Heart right ventricle (tissue), 16 donors: Measurements from ENCODE around the gene SLC28A3. TPM values are rescaled to one million over a fixed set of nuclear protein-coding genes. Genes with fewer than 3 reads are reported as not detected.
A peak's percentile ranks its signal among the peaks of the same experiment; 100 is the strongest.
"Not testable (repeated sequence)": the region's sequence is repeated elsewhere in the genome, so short reads cannot be mapped to it uniquely, and the experiment has no call there.

ENCODE experiments used
- ATAC-seq, 8 donors: fragments of 200-7000 bp; cut with Tn5 transposase; one replicate each; pipeline ENCODE4 v1.9.1; 2020; ENCODE audit warnings: mild to moderate bottlenecking in 8 of 8, moderate library complexity in 8 of 8, moderate number of reproducible peaks in 1 of 8
- DNase-seq, 2 donors: peaks; one replicate each; pipeline ENCODE4 v3.0.0-alpha.2; 2020
- H3K27ac ChIP-seq, 10 donors: fragments of 200-600 bp; sonication (generic) in 2 of 10; one replicate each; pipeline versions ENCODE4 v1.5.0 to v1.8.0; 2020 to 2022; ENCODE audit warnings: mild to moderate bottlenecking in 3 of 10
- H3K27me3 ChIP-seq, 7 donors: fragments of 200-600 bp; one replicate each; pipeline ENCODE4 v1.8.0; 2021 to 2022; ENCODE audit warnings: mild to moderate bottlenecking in 2 of 7
- H3K36me3 ChIP-seq, 9 donors: fragments of 200-600 bp; sonication (generic) in 1 of 9; one replicate each; pipeline versions ENCODE4 v1.5.0 to v1.8.0; 2020 to 2022; ENCODE audit warnings: mild to moderate bottlenecking in 2 of 9
- H3K4me1 ChIP-seq, 9 donors: fragments of 200-600 bp; sonication (generic) in 1 of 9; one replicate each; pipeline versions ENCODE4 v1.5.0 to v1.8.0; 2020 to 2022; ENCODE audit warnings: mild to moderate bottlenecking in 4 of 9
- H3K4me3 ChIP-seq, 10 donors: fragments of 200-600 bp; sonication (generic) in 2 of 10; one replicate each; pipeline versions ENCODE4 v1.5.0 to v1.8.0; 2020 to 2022; ENCODE audit warnings: mild to moderate bottlenecking in 7 of 10, moderate library complexity in 2 of 10
- H3K9me3 ChIP-seq, 11 donors: fragments of 200-600 bp in 10 of 11; sonication (generic) in 2 of 11; one replicate each; pipeline versions ENCODE4 v1.5.0 to v1.8.0; 2013 to 2022; ENCODE audit warnings: mild to moderate bottlenecking in 2 of 11, control low read depth in 1 of 11, moderate library complexity in 1 of 11
- CTCF ChIP-seq, 9 donors: fragments of 200-600 bp; sonication (generic) in 2 of 9; IDR thresholded peaks; one replicate each; pipeline versions ENCODE4 v1.5.0 to v1.8.0; 2021 to 2022; ENCODE audit warnings: antibody characterized with exemption in 9 of 9, mild to moderate bottlenecking in 5 of 9, moderate library complexity in 1 of 9
- WGBS, 2 donors: extraction: QIAGEN DNeasy Blood & Tissue Kit; methylation state at CpG; one replicate each; pipeline ENCODE4 v1.1.7; 2013; ENCODE audit warnings: inconsistent platforms in 1 of 2; 5-methylcytosine and 5-hydroxymethylcytosine counted together
- intact Hi-C, 10 donors: fragments of 100-400 bp; cut with DNase I; formaldehyde crosslinking; loops; one replicate each; pipeline versions ENCODE4 v1.11.1 to v1.14.2; 2022
- long read RNA-seq, 3 donors: library from polyadenylated mRNA; unstranded; transcript quantifications; one replicate each; pipeline ENCODE4 v2.0.0, GENCODE V29; 2020 to 2021
- polyA plus RNA-seq, 2 donors: library from polyadenylated mRNA; stranded (reverse); fragments of 200-250 nt; gene quantifications; one replicate each; pipeline ENCODE4 v1.2.3, GENCODE V29; 2013
- total RNA-seq, 10 donors: library from RNA; stranded (reverse); fragmentation: NEBNext Ultra II Directional in 3 of 10; extraction: Animal tissue kit (Norgen Biotek cat#: 25700) in 3 of 10; gene quantifications; one replicate each; pipeline versions ENCODE4 v1.2.1 to v1.2.4, GENCODE V29; 2021 to 2023
- donor health status: Arrhythmogenic right ventricular cardiomyopathy.
- donor health status: ischemic (EF 13 %, LVEDD 7.1; RV severe dilation, severe dysfunction).
- donor health status: healthy with polysubstance abuse.
- donor health status: DM: no; HTN: yes; CAD: no.
- donor health status: DM: no; HTN: no; CAD: no.
- donor health status: ischemic (EF 25% LVEDD 6.9; RV normal size, moderate dysfunction).
- donor health status: ischemic (EF 25% LVEDD 5.7; RV mildly dilated, moderate dysfunction).
- donor health status: healthy.
- donor health status: DM: yes; HTN: yes; CAD: no.
- donor health status: Ischemic cardiomyopathy.
- donor health status: ischemic (EF 35%, LVEDD 5.7; RV mildly dilated, moderate dysfunction).
- donor health status: nonischemic (EF 11% LVEDD 7.7; RV severe dilation, severe dysfunction).
- donor health status: DM: yes; HTN: yes; CAD: no.
- donor health status: PGD.
- donor health status: ischemic (EF 29% LVEDD 5.4; RV normal size, mild dysfunction).
- donor health status: nonischemic (EF 23%, LVEDD 6.1; RV moderate dilation, normal function).

The SLC28A3 gene
- under 1 TPM in 9 of 10 donors, not detected in 1; 0.05 to 0.65 (median 0.21) TPM for total RNA-seq
- polyA plus RNA-seq: under 1 TPM; 0.01 to 0.15 TPM
- long read RNA-seq, donor 1: 0 reads
- long read RNA-seq, donor 2: 0 reads
- long read RNA-seq, donor 3: 0 reads

GRCh38 chr9:84340535-84340934 lies at the start of gene SLC28A3:
SLC28A3 (minus strand) TSS chr9:84340758; CDS start chr9:84340633, 125 bp downstream.
- no peak for TF ChIP-seq CTCF (IDR thresholded peaks at IDR 0.05)

DNA sequence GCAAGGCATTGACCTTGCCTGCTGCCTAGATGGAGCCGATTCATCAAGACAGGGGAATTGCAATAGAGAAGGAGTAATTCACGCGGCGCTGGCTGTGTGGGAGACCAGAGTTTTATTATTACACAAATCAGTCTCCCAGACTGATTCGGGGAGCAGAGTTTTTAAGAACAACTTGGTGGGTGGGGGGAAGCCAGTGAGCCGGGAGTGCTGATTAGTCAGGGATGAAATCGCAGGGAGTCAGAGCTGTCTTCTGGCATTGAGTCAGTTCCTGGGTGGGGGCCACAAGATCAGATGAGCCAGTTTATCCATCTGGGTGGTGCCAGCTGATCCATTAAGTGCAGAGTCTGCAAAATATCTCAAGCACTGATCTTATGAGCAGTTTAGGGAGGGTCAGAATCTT lies 49.7 kb upstream of the SLC28A3 start:
- WGBS, 2 donors: 67 to 73% methylated on average over 7 of the region's 7 CpGs
- intact Hi-C loops: loop anchor here in 8 of 10 donors (10.0 kb wide), 7 partner anchors 275 to 1225 kb away; partner anchors contain the start of gene NTRK2 (in 1 of the 8)
- DNase-seq, H3K4me1 ChIP-seq, H3K36me3 ChIP-seq, H3K27ac ChIP-seq, H3K9me3 ChIP-seq, ATAC-seq, H3K4me3 ChIP-seq: not testable (repeated sequence)
- peaks cover 0 to 26% (median 6%) of the 10 kb centered on the region in 7 donors for H3K27me3 ChIP-seq

More at GRCh38 chr9:84340535-84340934, at the start of gene SLC28A3:
- H3K27ac ChIP-seq: peak within 1 kb of the TSS in 8 of 10 donors; percentile 13 to 76 (median 66)
- intact Hi-C loops: no loop called here
- no peaks in the 10 kb centered on the region for H3K36me3 ChIP-seq
- WGBS, 2 donors: 80 to 82% methylated on average over 5 of the region's 5 CpGs
- no peak for DNase-seq
- no peaks in the 10 kb centered on the region for H3K27me3 ChIP-seq
- peaks cover 0 to 30% (median 0%) of the 10 kb centered on the region in 9 donors for H3K4me1 ChIP-seq
- H3K9me3 ChIP-seq: no peaks in the 10 kb centered on the region
- peak in 2 of 8 donors; percentile 14 to 19 for ATAC-seq
- H3K4me3 ChIP-seq: no peak within 1 kb of the TSS

DNA sequence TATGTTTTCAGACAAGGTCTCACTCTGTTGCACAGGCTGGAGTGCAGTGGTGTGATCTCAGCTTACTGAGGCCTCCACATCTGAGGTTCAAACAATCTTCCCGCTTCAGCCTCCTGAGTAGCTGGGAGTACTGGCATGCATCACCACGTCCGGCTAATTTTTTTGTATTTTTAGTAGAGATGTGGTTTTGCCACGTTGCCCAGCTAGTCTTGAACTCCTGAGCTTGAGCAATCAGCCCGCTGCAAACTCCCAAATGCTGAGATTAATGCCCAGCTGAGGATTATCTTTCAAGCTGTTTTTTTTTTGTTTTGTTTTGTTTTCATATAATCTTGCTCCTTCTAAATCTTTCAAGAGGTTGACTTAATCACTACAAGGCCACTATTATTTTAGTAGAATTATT lies 47.3 kb upstream of the SLC28A3 start:
- Histone ChIP-seq H3K4me1 (peaks cover 0 to 12% (median 6%) of the 10 kb centered on the region in 9 donors), H3K27ac (no peak overlapping the region), H3K9me3 (no peaks in the 10 kb centered on the region), H3K27me3 (peaks cover 0 to 12% (median 0%) of the 10 kb centered on the region in 7 donors), H3K36me3 (no peaks in the 10 kb centered on the region), H3K4me3 (no peak overlapping the region)
- no peak for TF ChIP-seq CTCF (IDR thresholded peaks at IDR 0.05)
- ATAC-seq (no peak), DNase-seq (no peak)
- intact Hi-C loops: no loop called here
- 82 to 90% methylated on average over 5 of the region's 5 CpGs for WGBS, 2 donors

- DNase-seq (no peak), ATAC-seq (no peak)
- no peak for TF ChIP-seq CTCF (IDR thresholded peaks at IDR 0.05)
- no peak overlapping the region for H3K27ac ChIP-seq
- peaks cover 0 to 5% (median 0%) of the 10 kb centered on the region in 7 donors for H3K27me3 ChIP-seq
- no peaks in the 10 kb centered on the region for H3K36me3 ChIP-seq
- no peak overlapping the region for H3K4me3 ChIP-seq
- peaks cover 0 to 16% (median 8%) of the 10 kb centered on the region in 9 donors for H3K4me1 ChIP-seq
- H3K9me3 ChIP-seq: no peaks in the 10 kb centered on the region
- intact Hi-C loops: no loop called here
- 98% methylated on average over 1 of the region's 1 CpG for WGBS, 2 donors
Observed at GRCh38 chr9:84386753-84387152, 46.2 kb upstream of the SLC28A3 start.

GRCh38 chr9:84385386-84386040 lies 45.0 kb upstream of the SLC28A3 start:
- no peak for DNase-seq
- no peak overlapping the region for H3K27ac ChIP-seq
- H3K4me3 ChIP-seq: no peak overlapping the region
- TF ChIP-seq CTCF (IDR thresholded peaks at IDR 0.05): no peak
- H3K4me1 ChIP-seq: peaks cover 0 to 27% (median 8%) of the 10 kb centered on the region in 9 donors
- H3K36me3 ChIP-seq: no peaks in the 10 kb centered on the region
- no peaks in the 10 kb centered on the region for H3K9me3 ChIP-seq
- intact Hi-C loops: no loop called here
- no peak for ATAC-seq
- WGBS, 2 donors: 53 to 95% methylated on average over 1 of the region's 1 CpG
- H3K27me3 ChIP-seq: no peaks in the 10 kb centered on the region
